ENCODE measurements around the gene DPP4.
"Not testable (repeated sequence)": the region's sequence is repeated elsewhere in the genome, so short reads cannot be mapped to it uniquely, and the experiment has no call there.

- not testable (repeated sequence) for TF ChIP-seq ZIC2 (tag by site-specific recombination; IDR thresholded peaks at IDR 0.05); ZNF555 (tag by site-specific recombination; conservative IDR thresholded peaks at IDR 0.05); GLI2 (tag by site-specific recombination; IDR thresholded peaks at IDR 0.05; ENCODE audit: borderline replicate concordance, low read depth); CTCF (tag by site-specific recombination; IDR thresholded peaks at IDR 0.05); ZNF416 (tag by site-specific recombination; IDR thresholded peaks at IDR 0.05); ZNF138 (tag by site-specific recombination; IDR thresholded peaks at IDR 0.05; ENCODE audit: borderline replicate concordance); KLF16 (tag by site-specific recombination; IDR thresholded peaks at IDR 0.05); PATZ1 (tag by site-specific recombination; IDR thresholded peaks at IDR 0.05); ZNF404 (tag by site-specific recombination; IDR thresholded peaks at IDR 0.05); ZNF114 (tag by site-specific recombination; IDR thresholded peaks at IDR 0.05); HOXA7 (CRISPR knock-in tag; IDR thresholded peaks at IDR 0.05; ENCODE audit: borderline replicate concordance); ZNF510 (tag by site-specific recombination; IDR thresholded peaks at IDR 0.05; ENCODE audit: insufficient replicate concordance); ATF2 (tag by site-specific recombination; IDR thresholded peaks at IDR 0.05; ENCODE audit: low read depth)
Observed at GRCh38 chr2:161977926-161978325, 96.1 kb downstream of the DPP4 start.

All from HEK293 (cell line).